Activated T-cell treated with anti-CD3 and anti-CD28 coated beads for 48 hours (primary cell): ENCODE measurements around the gene CCDC85C.

ENCODE experiments used
- DNase-seq: peaks from one replicate; pipeline ENCODE4 v3.0.0-alpha.2; 2020; ENCODE audit warnings: low read depth

The CCDC85C gene

DNA sequence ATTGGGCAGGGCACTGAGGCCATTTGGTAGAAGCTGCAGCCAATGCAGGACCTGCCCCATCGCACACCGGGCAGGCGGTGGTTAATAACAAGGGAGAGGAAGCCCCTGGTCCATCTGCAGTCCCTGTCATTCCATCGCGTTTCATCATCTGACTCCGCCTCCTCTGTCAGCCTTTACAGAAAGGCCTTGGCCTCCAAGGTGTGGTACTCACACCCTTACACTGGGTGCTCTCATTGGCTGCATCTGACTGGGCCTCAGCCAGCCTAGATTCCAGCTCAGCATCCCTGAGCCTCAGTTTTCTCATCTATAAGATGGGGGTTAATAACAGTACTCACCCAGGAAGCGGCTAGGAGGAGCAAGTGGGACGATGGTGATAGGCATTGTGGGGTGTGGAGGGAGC is 26.2 kb upstream of the CCDC85C start:
- no peak for DNase-seq

GRCh38 chr14:99628887-99629618 is 25.0 kb upstream of the CCDC85C start:
- DNase-seq: peak; percentile 57

DNA sequence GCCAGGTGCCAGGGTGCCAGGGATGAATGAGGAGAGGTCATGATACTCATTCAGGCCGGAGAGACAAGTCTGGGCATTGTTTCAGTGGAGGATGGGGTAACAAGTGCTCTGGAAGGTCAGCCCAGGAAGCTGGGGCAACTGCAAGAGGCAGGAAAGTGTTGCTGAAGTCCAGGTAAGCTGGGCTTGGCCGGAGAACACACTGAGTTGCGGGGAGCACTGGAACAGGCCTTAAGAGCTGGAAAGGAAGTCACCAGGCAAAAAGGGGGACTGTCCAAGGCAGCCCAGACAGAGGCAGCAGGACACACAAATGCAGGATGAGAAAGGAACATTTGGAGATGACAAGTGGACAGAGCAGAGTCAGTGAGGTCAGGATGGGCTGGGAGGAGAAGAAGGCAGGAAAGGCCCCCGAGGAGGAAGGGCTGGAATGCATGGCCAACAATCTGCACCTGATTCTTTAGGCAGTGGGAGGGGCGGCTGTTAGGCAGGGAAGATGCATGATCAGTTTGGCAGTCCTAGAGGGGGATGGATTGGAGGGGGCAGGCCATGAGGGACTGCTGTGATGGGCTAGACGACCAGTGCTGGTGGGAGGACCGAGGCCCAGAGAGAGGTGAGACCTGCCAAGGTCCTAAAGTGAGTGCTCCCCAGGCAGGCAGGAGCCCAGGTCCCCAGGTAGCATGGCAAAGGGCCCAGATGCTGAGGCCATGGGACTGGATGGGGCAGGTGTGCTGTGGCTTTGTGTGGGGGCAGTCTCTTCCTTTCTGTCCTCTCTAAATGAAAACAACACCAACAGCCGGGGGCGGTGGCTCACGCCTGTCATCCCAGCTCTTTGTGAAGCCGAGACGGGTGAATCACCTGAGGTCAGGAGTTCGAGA is 23.7 kb upstream of the CCDC85C start:
- no peak for DNase-seq

- no peak for DNase-seq
Observed at GRCh38 chr14:99627100-99627499, 23.1 kb upstream of the CCDC85C start.

GRCh38 chr14:99626041-99626648 is 22.1 kb upstream of the CCDC85C start:
- no peak for DNase-seq

DNA sequence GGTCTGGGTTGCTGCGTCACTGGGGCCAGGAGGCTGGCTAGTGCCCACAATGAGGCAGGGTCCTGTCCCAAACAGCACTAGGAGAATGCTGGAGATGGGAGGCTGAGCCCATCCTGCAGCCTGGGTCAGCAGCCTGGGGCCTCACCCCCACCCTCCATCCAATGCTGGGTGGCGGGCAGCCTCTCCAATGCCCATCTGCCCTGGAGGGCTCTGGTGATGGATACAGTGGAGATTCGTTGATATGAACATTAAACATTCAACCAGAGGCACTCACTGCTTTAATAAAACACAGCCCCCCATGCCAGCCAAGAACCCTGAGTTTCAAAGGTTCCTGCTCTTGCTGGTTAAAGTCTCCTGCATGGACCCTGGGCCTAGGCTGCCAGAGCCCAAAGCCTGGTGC is 21.5 kb upstream of the CCDC85C start:
- DNase-seq: no peak

GRCh38 chr14:99624971-99625370 is 21.0 kb upstream of the CCDC85C start:
- DNase-seq: no peak

DNA sequence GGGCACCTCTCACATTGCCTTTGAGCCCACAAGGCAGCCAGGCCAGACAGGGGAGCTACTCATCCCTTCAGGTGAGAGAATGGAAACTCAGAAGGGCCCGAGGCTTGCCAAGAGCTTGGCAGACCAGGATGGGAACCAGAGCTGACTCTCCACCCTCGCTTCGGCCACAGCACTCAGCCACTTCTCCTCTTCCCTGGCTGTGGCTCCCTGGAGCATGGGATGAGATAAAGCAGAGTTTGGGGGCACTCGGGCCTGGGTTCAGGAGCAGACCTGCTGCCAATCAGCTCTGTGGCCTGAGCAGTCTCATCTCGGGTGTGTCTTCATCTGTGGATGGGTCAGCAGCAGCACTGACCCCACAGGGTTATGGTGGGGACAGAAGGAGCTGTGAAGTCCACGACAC is 20.0 kb upstream of the CCDC85C start:
- DNase-seq: no peak

GRCh38 chr14:99621948-99622347 is 17.9 kb upstream of the CCDC85C start:
- no peak for DNase-seq

- DNase-seq: no peak
Observed at GRCh38 chr14:99619835-99620834, 16.1 kb upstream of the CCDC85C start.

DNA sequence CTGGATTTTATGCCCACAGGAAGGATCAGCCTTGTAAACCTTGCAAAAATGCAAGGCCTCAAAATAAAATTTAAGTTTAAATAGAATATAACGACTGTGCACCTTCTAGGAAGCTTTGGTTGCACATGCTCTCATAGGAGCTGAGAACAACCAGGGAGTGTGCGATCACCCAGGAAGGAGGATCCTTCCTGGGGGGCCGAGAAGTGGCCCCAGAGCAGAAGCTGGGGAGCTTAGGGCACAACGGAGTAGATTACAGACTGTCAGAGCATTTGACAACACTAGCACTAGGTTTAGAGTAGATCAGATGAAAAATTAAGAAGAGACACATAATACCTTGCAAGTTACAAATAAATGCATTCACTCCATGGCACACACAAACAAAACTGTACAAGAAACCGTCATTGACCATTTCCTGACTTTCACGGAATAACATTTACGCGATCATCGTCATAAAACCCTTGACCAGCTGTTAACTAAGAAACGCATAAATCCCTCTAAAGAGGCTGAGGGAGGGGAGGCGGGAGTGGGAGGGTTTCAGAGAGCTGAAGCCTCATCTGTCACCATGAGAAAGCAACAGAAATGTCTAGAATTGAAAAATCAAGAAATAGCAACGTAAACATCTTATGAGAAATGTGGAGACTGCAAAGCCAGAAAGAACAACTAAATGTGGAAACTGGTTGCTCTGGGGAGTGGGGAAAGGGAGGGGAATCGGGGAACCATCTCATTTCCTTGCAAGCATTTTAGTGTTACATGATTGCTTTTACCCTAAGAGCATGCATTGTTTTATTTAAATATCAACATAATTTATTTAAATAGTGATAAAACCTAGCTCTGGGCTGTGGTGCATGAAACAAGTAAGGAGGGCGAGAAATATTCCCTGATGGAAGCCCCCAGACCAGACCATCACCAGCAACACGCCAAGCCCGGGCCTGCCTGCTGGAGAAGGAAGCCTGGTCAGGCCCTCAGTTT is 13.1 kb upstream of the CCDC85C start:
- no peak for DNase-seq

DNA sequence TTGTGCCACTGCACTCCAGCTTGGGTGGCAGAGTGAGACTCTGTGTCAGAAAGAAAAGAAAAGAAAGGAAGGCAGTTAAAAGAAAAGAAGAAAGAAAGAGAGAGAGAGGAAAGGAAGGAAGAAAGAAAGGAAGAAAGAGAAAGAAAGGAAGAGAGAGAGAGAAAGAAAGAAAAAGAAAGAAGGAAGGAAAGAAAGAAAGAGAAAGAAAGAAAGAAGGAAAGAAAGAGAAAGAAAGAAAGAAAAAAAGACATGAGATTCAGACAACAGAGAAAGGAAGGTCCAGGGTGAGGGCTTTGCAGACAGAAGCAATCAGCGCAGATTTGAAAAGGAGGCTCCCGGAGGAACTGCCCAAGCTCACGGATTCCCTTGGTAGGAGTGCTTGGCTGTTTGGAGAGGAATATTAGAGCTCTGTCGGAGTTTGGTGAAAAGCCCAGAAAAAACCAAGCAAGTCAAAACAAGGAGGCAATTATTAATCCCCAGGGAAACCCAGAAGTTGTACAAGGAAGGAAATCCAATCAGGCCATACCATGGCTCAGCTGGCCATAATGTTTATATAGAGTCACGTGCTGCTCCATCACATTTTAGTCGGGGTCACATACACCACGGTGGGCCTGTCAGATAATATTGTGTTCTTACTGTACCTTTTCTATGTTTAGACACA is 11.6 kb upstream of the CCDC85C start:
- no peak for DNase-seq

- DNase-seq: no peak
Observed at GRCh38 chr14:99612738-99613330, 8.8 kb upstream of the CCDC85C start.

- DNase-seq: no peak
Observed at GRCh38 chr14:99612071-99612737, 8.2 kb upstream of the CCDC85C start.

- no peak for DNase-seq
Observed at GRCh38 chr14:99611646-99612045, 7.6 kb upstream of the CCDC85C start.

DNA sequence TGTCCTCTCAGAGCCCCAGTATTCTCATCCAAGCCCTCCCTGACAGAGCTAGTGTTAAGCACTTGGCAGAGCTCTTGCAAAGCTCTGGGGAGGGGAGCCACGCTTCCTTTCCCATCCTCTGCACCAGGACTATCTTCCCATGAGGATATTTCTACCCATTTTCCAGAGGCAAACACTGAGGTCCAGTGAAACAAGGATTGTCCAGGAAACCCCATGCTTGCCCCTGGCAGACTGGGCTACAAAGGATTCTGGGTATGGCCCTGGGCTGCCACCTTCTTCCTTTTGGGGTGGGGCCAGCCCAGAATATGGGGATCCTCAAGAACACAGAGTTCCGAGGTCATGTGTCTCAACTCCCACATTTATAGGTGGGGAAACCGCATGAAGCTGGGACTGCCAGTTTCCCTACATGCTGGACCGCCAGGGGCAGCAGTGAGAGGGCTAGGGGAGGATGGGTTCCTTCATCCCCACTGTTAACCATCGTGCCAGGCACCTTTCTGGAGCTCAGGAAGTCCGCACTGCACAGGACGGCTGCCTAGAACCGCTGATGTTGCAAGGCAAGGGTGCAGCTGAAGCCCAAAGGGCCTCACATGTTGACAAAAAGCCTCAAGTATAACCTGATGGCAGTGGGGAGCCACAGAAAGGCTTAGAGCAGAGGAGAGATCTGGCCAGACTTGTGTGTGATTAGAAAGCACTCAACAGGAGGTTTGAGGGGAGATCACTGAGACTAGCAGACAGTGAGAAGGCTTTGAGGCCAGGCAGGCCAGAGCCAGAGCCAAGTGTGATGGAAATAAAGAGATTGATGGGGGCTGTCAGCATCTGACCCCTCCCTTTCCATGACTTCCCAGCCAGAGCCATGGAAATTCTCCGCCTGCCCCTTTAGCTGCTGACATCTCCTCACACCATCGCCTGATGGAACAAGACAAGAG is 5.5 kb upstream of the CCDC85C start:
- no peak for DNase-seq

- DNase-seq: no peak
Observed at GRCh38 chr14:99608591-99608990, 4.6 kb upstream of the CCDC85C start.

DNA sequence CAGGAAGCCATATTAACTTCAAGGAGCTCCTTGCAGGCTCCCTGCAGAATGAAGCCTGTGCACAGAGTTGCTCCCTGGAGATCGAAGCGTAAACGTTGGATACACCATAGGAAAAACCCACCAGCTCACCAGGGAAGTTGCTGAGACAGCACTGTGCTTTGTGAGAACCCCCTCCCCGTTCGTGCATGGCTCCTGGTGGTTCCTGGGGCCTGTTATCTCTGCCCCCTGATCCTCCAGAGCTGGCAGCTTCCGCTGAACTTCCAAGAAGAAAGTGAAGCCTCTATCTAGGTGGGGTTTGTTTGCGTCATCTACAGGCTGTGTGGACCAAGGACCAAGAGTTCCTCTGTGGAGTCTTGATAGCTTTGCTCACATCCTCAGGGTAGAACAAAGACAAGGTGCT is 2.4 kb upstream of the CCDC85C start:
- DNase-seq: no peak
